Karpas-422 (cell line): ENCODE results near the gene HOTAIR. TPM values are rescaled to one million over a fixed set of nuclear protein-coding genes. Genes with fewer than 3 reads are reported as not detected.
A peak's percentile ranks its signal among the peaks of the same experiment; 100 is the strongest.

Source experiments
- DNase-seq: peaks from one replicate; pipeline ENCODE4 v3.0.0-alpha.2; 2015
- H2AFZ ChIP-seq: fragments of 200-600 bp; sonication (generic); 2 replicates; pipeline ENCODE4 v1.6.1; 2014; ENCODE audit warnings: antibody characterized with exemption, low read length, mixed read lengths
- H3K27ac ChIP-seq: fragments of 200-600 bp; sonication (generic); 2 replicates; pipeline ENCODE4 v1.5.1; 2014; ENCODE audit warnings: mild to moderate bottlenecking, low read length, moderate library complexity
- H3K27me3 ChIP-seq: fragments of 200-600 bp; sonication (generic); 2 replicates; pipeline ENCODE4 v1.6.1; 2014; ENCODE audit warnings: low read length, mixed read lengths
- H3K36me3 ChIP-seq: fragments of 200-600 bp; sonication (generic); 2 replicates; pipeline ENCODE4 v1.6.1; 2014; ENCODE audit warnings: low read length, mixed read lengths; ENCODE audit not compliant: insufficient read depth
- H3K4me1 ChIP-seq: fragments of 200-600 bp; sonication (generic); 2 replicates; pipeline ENCODE4 v1.6.1; 2014; ENCODE audit warnings: mild to moderate bottlenecking, low read length, mixed read lengths
- H3K4me2 ChIP-seq: fragments of 200-600 bp; sonication (generic); 2 replicates; pipeline ENCODE4 v1.6.1; 2014; ENCODE audit warnings: low read length, low read depth, mild to moderate bottlenecking; ENCODE audit not compliant: poor library complexity, severe bottlenecking
- H3K4me3 ChIP-seq: fragments of 200-600 bp; sonication (generic); 2 replicates; pipeline ENCODE4 v1.5.1; 2014; ENCODE audit warnings: mild to moderate bottlenecking, antibody characterized with exemption, low read length, mixed read lengths
- H3K79me2 ChIP-seq: fragments of 200-600 bp; sonication (generic); 2 replicates; pipeline ENCODE4 v1.6.1; 2014; ENCODE audit warnings: mild to moderate bottlenecking, low read length, mixed read lengths
- H3K9ac ChIP-seq: fragments of 200-600 bp; sonication (generic); 2 replicates; pipeline ENCODE4 v1.6.0; 2014; ENCODE audit warnings: low read length
- H3K9me2 ChIP-seq: fragments of 200-600 bp; sonication (generic), shearing (Covaris generic); replicated peaks from 2 replicates; pipeline ENCODE4 v1.6.0; 2014; ENCODE audit warnings: mild to moderate bottlenecking, low read length, moderate library complexity; ENCODE audit not compliant: insufficient read depth
- H3K9me3 ChIP-seq: fragments of 300-700, 200-600 bp; sonication (generic); 2 replicates; pipeline ENCODE4 v1.6.1; 2014; ENCODE audit warnings: low read length, mixed read lengths
- H4K20me1 ChIP-seq: fragments of 200-600 bp; sonication (generic); 2 replicates; pipeline ENCODE4 v1.6.1; 2014; ENCODE audit warnings: mild to moderate bottlenecking, antibody characterized with exemption, low read length, low read depth; ENCODE audit not compliant: insufficient read depth
- total RNA-seq: library from RNA; depleted of rRNA; stranded (reverse); fragments of >200 nt; shearing (Covaris generic); gene quantifications from 2 replicates; pipeline ENCODE4 v1.2.3, GENCODE V29; 2014; ENCODE audit warnings: low replicate concordance

HOTAIR gene
- total RNA-seq, 1 experiment from 2014 or later: 0.07 TPM

GRCh38 chr12:53944209-53944608, 30.5 kb downstream of the HOTAIR start:
- H3K4me1 ChIP-seq: no peaks in the 10 kb centered on the region
- no peaks in the 10 kb centered on the region for H4K20me1 ChIP-seq
- DNase-seq: no peak
- no peak overlapping the region for H3K9ac ChIP-seq
- no peak overlapping the region for H3K27ac ChIP-seq
- H3K9me3 ChIP-seq: no peaks in the 10 kb centered on the region
- no peak overlapping the region for H2AFZ ChIP-seq
- H3K36me3 ChIP-seq: no peaks in the 10 kb centered on the region
- no peak overlapping the region for H3K4me2 ChIP-seq
- H3K79me2 ChIP-seq: no peaks in the 10 kb centered on the region
- H3K4me3 ChIP-seq: no peak overlapping the region
- H3K27me3 ChIP-seq: no peaks in the 10 kb centered on the region
- no peaks in the 10 kb centered on the region for H3K9me2 ChIP-seq

GRCh38 chr12:53942467-53942997, 32.2 kb downstream of the HOTAIR start:
- DNase-seq: no peak
- Histone ChIP-seq H3K9me3 (no peaks in the 10 kb centered on the region), H3K4me2 (no peak overlapping the region), H3K4me1 (no peaks in the 10 kb centered on the region), H2AFZ (no peak overlapping the region), H3K79me2 (no peaks in the 10 kb centered on the region), H3K9ac (no peak overlapping the region), H3K36me3 (no peaks in the 10 kb centered on the region), H3K9me2 (no peaks in the 10 kb centered on the region), H4K20me1 (no peaks in the 10 kb centered on the region), H3K27me3 (no peaks in the 10 kb centered on the region), H3K4me3 (no peak overlapping the region), H3K27ac (no peak overlapping the region)

GRCh38 chr12:53941750-53942149, 33.0 kb downstream of the HOTAIR start:
- H3K27ac ChIP-seq: no peak overlapping the region
- no peaks in the 10 kb centered on the region for H3K27me3 ChIP-seq
- no peaks in the 10 kb centered on the region for H3K79me2 ChIP-seq
- H3K9me3 ChIP-seq: no peaks in the 10 kb centered on the region
- no peak overlapping the region for H2AFZ ChIP-seq
- H3K4me2 ChIP-seq: no peak overlapping the region
- H3K4me1 ChIP-seq: no peaks in the 10 kb centered on the region
- H3K9me2 ChIP-seq: no peaks in the 10 kb centered on the region
- DNase-seq: no peak
- H3K9ac ChIP-seq: no peak overlapping the region
- H3K4me3 ChIP-seq: no peak overlapping the region
- H4K20me1 ChIP-seq: no peaks in the 10 kb centered on the region
- no peaks in the 10 kb centered on the region for H3K36me3 ChIP-seq

- Histone ChIP-seq H3K9me3 (no peaks in the 10 kb centered on the region), H3K4me1 (no peaks in the 10 kb centered on the region), H3K36me3 (no peaks in the 10 kb centered on the region), H3K27me3 (no peaks in the 10 kb centered on the region), H2AFZ (no peak overlapping the region), H3K4me3 (no peak overlapping the region), H3K79me2 (no peaks in the 10 kb centered on the region), H3K9me2 (no peaks in the 10 kb centered on the region), H3K9ac (no peak overlapping the region), H3K4me2 (no peak overlapping the region), H3K27ac (no peak overlapping the region), H4K20me1 (no peaks in the 10 kb centered on the region)
- no peak for DNase-seq
Observed at GRCh38 chr12:53941187-53941586, 33.6 kb downstream of the HOTAIR start.

GRCh38 chr12:53940443-53941014, 34.2 kb downstream of the HOTAIR start:
- Histone ChIP-seq H3K4me2 (no peak overlapping the region), H3K4me3 (no peak overlapping the region)

GRCh38 chr12:53939141-53940108, 35.3 kb downstream of the HOTAIR start:
- no peak overlapping the region for H3K9ac ChIP-seq

More at GRCh38 chr12:53940443-53941014, 34.2 kb downstream of the HOTAIR start:
- H3K9ac ChIP-seq: no peak overlapping the region
- no peak overlapping the region for H2AFZ ChIP-seq
- H3K9me2 ChIP-seq: no peaks in the 10 kb centered on the region
- no peaks in the 10 kb centered on the region for H3K27me3 ChIP-seq
- peaks cover 2% of the 10 kb centered on the region for H3K4me1 ChIP-seq
- no peak for DNase-seq
- no peak overlapping the region for H3K27ac ChIP-seq
- H3K36me3 ChIP-seq: no peaks in the 10 kb centered on the region
- no peaks in the 10 kb centered on the region for H3K9me3 ChIP-seq
- no peaks in the 10 kb centered on the region for H3K79me2 ChIP-seq
- H4K20me1 ChIP-seq: no peaks in the 10 kb centered on the region

GRCh38 chr12:53938326-53939140, 36.2 kb downstream of the HOTAIR start, which contains the start of gene HOXC13:
Gene HOXC13 (plus strand): TSS chr12:53938831. CDS start chr12:53938907, 76 bp downstream.
- H3K79me2 ChIP-seq: no peaks in the 10 kb centered on the region
- H3K4me2 ChIP-seq: no peak within 1 kb of the TSS
- H3K36me3 ChIP-seq: no peaks in the 10 kb centered on the region
- H3K4me1 ChIP-seq: peaks cover 9% of the 10 kb centered on the region
- no peaks in the 10 kb centered on the region for H4K20me1 ChIP-seq
- H3K9ac ChIP-seq: no peak within 1 kb of the TSS
- no peaks in the 10 kb centered on the region for H3K9me2 ChIP-seq
- no peaks in the 10 kb centered on the region for H3K9me3 ChIP-seq
- no peak within 1 kb of the TSS for H3K4me3 ChIP-seq
- no peak within 1 kb of the TSS for H2AFZ ChIP-seq
- DNase-seq: peak; percentile 71
- H3K27ac ChIP-seq: no peak within 1 kb of the TSS
- H3K27me3 ChIP-seq: no peaks in the 10 kb centered on the region

More at GRCh38 chr12:53939141-53940108, 35.3 kb downstream of the HOTAIR start:
- Histone ChIP-seq H4K20me1 (no peaks in the 10 kb centered on the region), H3K4me2 (no peak overlapping the region), H3K4me3 (no peak overlapping the region), H3K9me2 (no peaks in the 10 kb centered on the region), H3K4me1 (peaks cover 9% of the 10 kb centered on the region), H3K36me3 (no peaks in the 10 kb centered on the region), H2AFZ (no peak overlapping the region), H3K79me2 (no peaks in the 10 kb centered on the region), H3K27ac (no peak overlapping the region), H3K9me3 (no peaks in the 10 kb centered on the region), H3K27me3 (no peaks in the 10 kb centered on the region)
- no peak for DNase-seq
